Measurements from ENCODE around the gene PLAAT2.

DNA sequence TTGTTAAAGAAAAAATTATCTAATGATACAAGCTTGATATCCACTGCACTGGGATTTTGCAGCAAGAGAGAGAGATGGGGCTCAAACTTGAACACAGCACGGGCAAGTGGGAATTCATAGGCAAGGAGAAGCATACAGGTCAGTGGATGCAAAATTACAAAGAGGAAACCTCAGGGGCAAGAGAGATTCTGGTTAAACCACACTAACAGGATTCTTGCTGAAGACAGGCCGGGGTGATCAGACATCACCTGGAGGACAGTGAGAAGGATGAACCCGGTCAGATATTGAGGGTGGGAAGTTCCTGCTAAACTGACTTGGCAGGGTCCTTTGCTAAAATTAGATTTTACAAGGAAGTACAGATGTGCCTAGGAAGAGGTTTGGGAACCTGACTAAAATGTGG lies 29.1 kb downstream of the PLAAT2 start:
- TF ChIP-seq, protein P1, sequence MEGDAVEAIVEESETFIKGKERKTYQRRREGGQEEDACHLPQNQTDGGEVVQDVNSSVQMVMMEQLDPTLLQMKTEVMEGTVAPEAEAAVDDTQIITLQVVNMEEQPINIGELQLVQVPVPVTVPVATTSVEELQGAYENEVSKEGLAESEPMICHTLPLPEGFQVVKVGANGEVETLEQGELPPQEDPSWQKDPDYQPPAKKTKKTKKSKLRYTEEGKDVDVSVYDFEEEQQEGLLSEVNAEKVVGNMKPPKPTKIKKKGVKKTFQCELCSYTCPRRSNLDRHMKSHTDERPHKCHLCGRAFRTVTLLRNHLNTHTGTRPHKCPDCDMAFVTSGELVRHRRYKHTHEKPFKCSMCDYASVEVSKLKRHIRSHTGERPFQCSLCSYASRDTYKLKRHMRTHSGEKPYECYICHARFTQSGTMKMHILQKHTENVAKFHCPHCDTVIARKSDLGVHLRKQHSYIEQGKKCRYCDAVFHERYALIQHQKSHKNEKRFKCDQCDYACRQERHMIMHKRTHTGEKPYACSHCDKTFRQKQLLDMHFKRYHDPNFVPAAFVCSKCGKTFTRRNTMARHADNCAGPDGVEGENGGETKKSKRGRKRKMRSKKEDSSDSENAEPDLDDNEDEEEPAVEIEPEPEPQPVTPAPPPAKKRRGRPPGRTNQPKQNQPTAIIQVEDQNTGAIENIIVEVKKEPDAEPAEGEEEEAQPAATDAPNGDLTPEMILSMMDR (IDR thresholded peaks at IDR 0.05), result no peak
- no peak for TF ChIP-seq POLR2AphosphoS5 (IDR thresholded peaks at IDR 0.05)

All from breast epithelium (tissue), 3 donors.